Measurements from ENCODE around the gene FAM53B.

Gene FAM53B

DNA sequence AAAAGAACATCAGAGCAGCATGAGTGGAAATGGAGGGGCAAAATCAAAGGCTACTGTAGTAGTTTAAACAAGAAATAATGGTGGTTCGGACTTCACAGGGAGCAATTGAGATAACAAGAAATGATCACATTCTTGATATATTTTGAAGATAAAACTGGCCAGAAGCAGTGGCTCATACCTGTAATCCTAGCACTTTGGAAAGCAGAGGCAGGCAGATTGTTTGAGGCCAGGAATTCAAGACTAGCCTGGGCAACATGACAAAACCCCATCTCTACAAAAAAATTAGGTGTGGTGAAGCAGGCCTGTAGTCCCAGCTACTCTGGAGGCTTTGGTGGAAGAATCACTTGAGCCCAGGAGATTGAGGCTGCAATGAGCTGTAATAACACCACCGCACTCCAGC, 24.6 kb upstream of the FAM53B start:
- TF ChIP-seq EZH2phosphoT487 (IDR thresholded peaks at IDR 0.05; ENCODE audit: low read length) (no peak), EZH2 (optimal IDR thresholded peaks at IDR 0.05; ENCODE audit: low read depth, low read length) (no peak)
- TF ChIP-seq, protein P1, sequence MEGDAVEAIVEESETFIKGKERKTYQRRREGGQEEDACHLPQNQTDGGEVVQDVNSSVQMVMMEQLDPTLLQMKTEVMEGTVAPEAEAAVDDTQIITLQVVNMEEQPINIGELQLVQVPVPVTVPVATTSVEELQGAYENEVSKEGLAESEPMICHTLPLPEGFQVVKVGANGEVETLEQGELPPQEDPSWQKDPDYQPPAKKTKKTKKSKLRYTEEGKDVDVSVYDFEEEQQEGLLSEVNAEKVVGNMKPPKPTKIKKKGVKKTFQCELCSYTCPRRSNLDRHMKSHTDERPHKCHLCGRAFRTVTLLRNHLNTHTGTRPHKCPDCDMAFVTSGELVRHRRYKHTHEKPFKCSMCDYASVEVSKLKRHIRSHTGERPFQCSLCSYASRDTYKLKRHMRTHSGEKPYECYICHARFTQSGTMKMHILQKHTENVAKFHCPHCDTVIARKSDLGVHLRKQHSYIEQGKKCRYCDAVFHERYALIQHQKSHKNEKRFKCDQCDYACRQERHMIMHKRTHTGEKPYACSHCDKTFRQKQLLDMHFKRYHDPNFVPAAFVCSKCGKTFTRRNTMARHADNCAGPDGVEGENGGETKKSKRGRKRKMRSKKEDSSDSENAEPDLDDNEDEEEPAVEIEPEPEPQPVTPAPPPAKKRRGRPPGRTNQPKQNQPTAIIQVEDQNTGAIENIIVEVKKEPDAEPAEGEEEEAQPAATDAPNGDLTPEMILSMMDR (IDR thresholded peaks at IDR 0.05; ENCODE audit: low read length) = no peak
- no peak overlapping the region for H3K4me3 ChIP-seq (ENCODE audit: low read length)
- no peaks in the 10 kb centered on the region for H4K20me1 ChIP-seq (ENCODE audit: insufficient read depth, low read length)
- H3F3A ChIP-seq (ENCODE audit: insufficient read depth, low read length) = no peaks in the 10 kb centered on the region
- H3K79me2 ChIP-seq (ENCODE audit: low read length) = no peaks in the 10 kb centered on the region
- no peaks in the 10 kb centered on the region for H3K9me3 ChIP-seq (replicated peaks; ENCODE audit: insufficient read depth, low read length)
- H3K9ac ChIP-seq (ENCODE audit: low read length) = no peak overlapping the region
- no peaks in the 10 kb centered on the region for H3K4me1 ChIP-seq (ENCODE audit: low read length)
- H2AFZ ChIP-seq (ENCODE audit: low read length) = no peak overlapping the region
- no peaks in the 10 kb centered on the region for H3K9me2 ChIP-seq (replicated peaks; ENCODE audit: insufficient read depth, low read length)
- H3K27me3 ChIP-seq (replicated peaks; ENCODE audit: insufficient read depth, low read length) = no peaks in the 10 kb centered on the region
- no peak overlapping the region for H3K4me2 ChIP-seq (ENCODE audit: low read depth, low read length)
- H3K27ac ChIP-seq (ENCODE audit: low read length) = no peak overlapping the region
- no peaks in the 10 kb centered on the region for H3K36me3 ChIP-seq (replicated peaks; ENCODE audit: insufficient read depth, low read length)
- DNase-seq = no peak

DNA sequence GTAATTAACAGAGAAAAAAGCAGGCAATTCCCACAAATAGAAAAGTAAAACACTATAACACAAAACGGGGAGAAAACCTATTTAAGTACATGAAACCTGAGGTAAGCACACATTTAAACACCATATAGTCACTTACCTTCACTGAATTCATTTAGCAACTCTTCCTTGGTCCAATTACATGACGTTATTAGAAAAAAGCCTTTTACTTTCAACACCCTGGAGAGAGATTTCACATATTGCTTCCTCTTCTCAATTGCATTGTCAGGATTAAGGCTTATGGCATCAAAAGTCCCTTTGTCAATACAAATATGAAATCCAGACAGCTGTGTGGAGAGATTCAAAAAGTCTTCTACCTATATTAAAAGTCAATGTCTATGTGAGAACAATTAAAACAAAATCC, 21.1 kb upstream of the FAM53B start:
- H3K4me1 ChIP-seq (ENCODE audit: low read length) = no peaks in the 10 kb centered on the region
- H3K79me2 ChIP-seq (ENCODE audit: low read length) = no peaks in the 10 kb centered on the region
- no peaks in the 10 kb centered on the region for H3F3A ChIP-seq (ENCODE audit: insufficient read depth, low read length)
- no peaks in the 10 kb centered on the region for H3K27me3 ChIP-seq (replicated peaks; ENCODE audit: insufficient read depth, low read length)
- H3K9me3 ChIP-seq (replicated peaks; ENCODE audit: insufficient read depth, low read length) = no peaks in the 10 kb centered on the region
- H2AFZ ChIP-seq (ENCODE audit: low read length) = no peak overlapping the region
- no peak for DNase-seq
- H3K9ac ChIP-seq (ENCODE audit: low read length) = no peak overlapping the region
- H4K20me1 ChIP-seq (ENCODE audit: insufficient read depth, low read length) = no peaks in the 10 kb centered on the region
- H3K9me2 ChIP-seq (replicated peaks; ENCODE audit: insufficient read depth, low read length) = no peaks in the 10 kb centered on the region
- H3K27ac ChIP-seq (ENCODE audit: low read length) = no peak overlapping the region
- H3K4me2 ChIP-seq (ENCODE audit: low read depth, low read length) = no peak overlapping the region
- H3K36me3 ChIP-seq (replicated peaks; ENCODE audit: insufficient read depth, low read length) = no peaks in the 10 kb centered on the region
- no peak for TF ChIP-seq EZH2phosphoT487 (IDR thresholded peaks at IDR 0.05; ENCODE audit: low read length)
- TF ChIP-seq, protein P1 (IDR thresholded peaks at IDR 0.05; ENCODE audit: low read length) = no peak
- no peak for TF ChIP-seq EZH2 (optimal IDR thresholded peaks at IDR 0.05; ENCODE audit: low read depth, low read length)
- H3K4me3 ChIP-seq (ENCODE audit: low read length) = no peak overlapping the region

DNA sequence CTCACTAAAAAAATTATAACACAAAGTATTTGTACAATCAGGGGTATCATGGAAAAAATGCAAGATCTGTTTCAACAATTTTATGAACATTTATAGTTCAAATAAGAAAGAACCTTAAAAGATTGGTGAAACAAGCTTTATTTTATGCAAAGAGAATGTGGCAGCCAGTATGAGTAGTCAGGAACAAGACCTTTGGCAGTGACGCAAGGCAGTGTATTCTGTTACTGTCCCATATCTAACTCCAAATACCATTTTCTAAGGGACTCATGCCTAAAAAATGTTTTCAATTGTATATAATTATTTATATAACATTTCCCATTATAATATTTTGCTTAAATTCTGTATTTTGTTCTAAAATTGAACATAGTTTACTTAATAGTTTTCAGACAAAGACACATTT, 19.1 kb upstream of the FAM53B start:
- no peaks in the 10 kb centered on the region for H3K9me2 ChIP-seq (replicated peaks; ENCODE audit: insufficient read depth, low read length)
- H3K36me3 ChIP-seq (replicated peaks; ENCODE audit: insufficient read depth, low read length) = no peaks in the 10 kb centered on the region; the same call in 1 of the 2 replicates
- H3F3A ChIP-seq (ENCODE audit: insufficient read depth, low read length) = no peaks in the 10 kb centered on the region
- no peak overlapping the region for H3K27ac ChIP-seq (ENCODE audit: low read length)
- TF ChIP-seq, protein P1 (IDR thresholded peaks at IDR 0.05; ENCODE audit: low read length) = no peak
- TF ChIP-seq EZH2 (optimal IDR thresholded peaks at IDR 0.05; ENCODE audit: low read depth, low read length) = no peak
- TF ChIP-seq EZH2phosphoT487 (IDR thresholded peaks at IDR 0.05; ENCODE audit: low read length) = no peak
- DNase-seq = no peak
- H2AFZ ChIP-seq (ENCODE audit: low read length) = no peak overlapping the region
- H3K27me3 ChIP-seq (replicated peaks; ENCODE audit: insufficient read depth, low read length) = no peaks in the 10 kb centered on the region
- no peaks in the 10 kb centered on the region for H3K9me3 ChIP-seq (replicated peaks; ENCODE audit: insufficient read depth, low read length)
- no peaks in the 10 kb centered on the region for H4K20me1 ChIP-seq (ENCODE audit: insufficient read depth, low read length)
- no peaks in the 10 kb centered on the region for H3K79me2 ChIP-seq (ENCODE audit: low read length)
- H3K4me1 ChIP-seq (ENCODE audit: low read length) = no peaks in the 10 kb centered on the region
- H3K4me2 ChIP-seq (ENCODE audit: low read depth, low read length) = no peak overlapping the region
- H3K4me3 ChIP-seq (ENCODE audit: low read length) = no peak overlapping the region
- H3K9ac ChIP-seq (ENCODE audit: low read length) = no peak overlapping the region

All from MM.1S (cell line).